ENCODE data around the gene KNTC1.
"Not testable (repeated sequence)": the region's sequence is repeated elsewhere in the genome, so short reads cannot be mapped to it uniquely, and the experiment has no call there.

KNTC1 gene

DNA sequence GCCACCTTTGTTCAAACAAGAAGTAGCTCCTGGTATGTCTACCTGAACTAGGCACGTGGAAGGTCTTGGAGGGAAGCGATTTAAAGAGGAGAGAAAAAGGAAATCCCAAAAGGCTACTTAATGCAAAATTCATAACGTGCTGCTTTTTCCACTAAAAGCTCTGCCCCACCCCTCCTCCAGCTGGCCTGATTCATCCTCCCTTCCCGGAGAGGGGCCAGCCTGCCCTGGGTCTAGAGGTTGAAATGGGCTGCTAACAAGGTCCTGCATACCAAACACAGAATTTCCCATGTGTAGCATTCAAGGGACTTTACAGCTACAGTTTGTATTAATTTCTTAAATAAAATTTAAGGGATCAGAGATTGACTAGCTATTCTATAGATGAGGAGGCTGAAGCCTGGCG, 83.2 kb downstream of the KNTC1 start:
- H3K27ac ChIP-seq (ENCODE audit: low read depth, low read length) = no peak overlapping the region
- no peak overlapping the region for H3K9ac ChIP-seq (ENCODE audit: low read length)
- no peaks in the 10 kb centered on the region for H3K36me3 ChIP-seq (ENCODE audit: insufficient read depth, low read length)
- H3K4me3 ChIP-seq (ENCODE audit: low read depth in 1 of 2, low read length in 2 of 2) = no peak overlapping the region
- no peaks in the 10 kb centered on the region for H3K9me3 ChIP-seq (ENCODE audit: low read length)
- no peaks in the 10 kb centered on the region for H3K4me1 ChIP-seq (ENCODE audit: insufficient read depth, low read length)
- no peaks in the 10 kb centered on the region for H3K27me3 ChIP-seq (ENCODE audit: control insufficient read depth in 1 of 2, insufficient read depth in 2 of 2, low read length in 2 of 2)

DNA sequence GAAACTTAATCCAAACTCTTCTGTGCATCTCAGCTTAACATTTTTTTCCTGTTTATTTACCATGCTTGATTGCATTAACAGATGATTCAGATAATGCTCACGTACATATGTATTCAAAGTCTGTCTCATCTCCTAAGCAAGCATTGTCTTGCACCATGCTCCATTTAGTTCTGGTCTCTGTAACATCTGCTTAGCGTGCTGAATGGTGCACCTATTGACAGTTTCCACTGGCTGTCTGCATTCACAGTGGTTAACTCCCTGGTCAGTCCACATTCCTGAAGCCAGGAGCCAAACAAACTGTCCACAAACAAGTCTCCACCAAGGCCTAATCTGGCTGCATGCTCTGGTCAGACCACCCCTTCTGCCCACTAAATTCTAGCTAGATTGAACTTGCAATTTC, 83.9 kb downstream of the KNTC1 start:
- Histone ChIP-seq H3K27ac (ENCODE audit: low read depth, low read length) (no peak overlapping the region), H3K4me1 (ENCODE audit: insufficient read depth, low read length) (no peaks in the 10 kb centered on the region), H3K27me3 (ENCODE audit: control insufficient read depth in 1 of 2, insufficient read depth in 2 of 2, low read length in 2 of 2) (no peaks in the 10 kb centered on the region), H3K4me3 (ENCODE audit: low read depth in 1 of 2, low read length in 2 of 2) (no peak overlapping the region), H3K9me3 (ENCODE audit: low read length) (no peaks in the 10 kb centered on the region), H3K36me3 (ENCODE audit: insufficient read depth, low read length) (no peaks in the 10 kb centered on the region), H3K9ac (ENCODE audit: low read length) (no peak overlapping the region)

DNA sequence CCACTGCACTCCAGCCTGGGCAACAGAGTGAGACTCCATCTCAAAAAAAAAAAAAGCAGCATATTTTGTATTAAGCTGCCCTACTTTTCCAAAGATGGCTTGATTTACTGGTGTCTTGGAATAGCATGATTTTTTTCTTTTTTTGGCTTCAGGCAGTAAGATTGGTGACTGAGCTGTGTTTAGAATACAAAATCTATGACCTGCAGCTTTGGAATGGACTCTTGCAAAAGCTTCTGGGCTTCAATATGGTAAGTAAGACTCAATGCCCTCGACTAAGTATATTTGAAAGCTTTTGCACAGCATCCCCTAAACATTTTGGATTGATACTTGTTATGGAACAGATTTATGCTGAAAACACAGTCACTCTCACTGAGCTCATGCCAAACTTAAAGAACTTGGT, 87.8 kb downstream of the KNTC1 start:
- Histone ChIP-seq H3K9me3 (ENCODE audit: low read length) (no peaks in the 10 kb centered on the region), H3K4me3 (ENCODE audit: low read depth in 1 of 2, low read length in 2 of 2) (no peak overlapping the region), H3K36me3 (ENCODE audit: insufficient read depth, low read length) (no peaks in the 10 kb centered on the region), H3K27ac (ENCODE audit: low read depth, low read length) (no peak overlapping the region), H3K4me1 (ENCODE audit: insufficient read depth, low read length) (no peaks in the 10 kb centered on the region), H3K27me3 (ENCODE audit: control insufficient read depth in 1 of 2, insufficient read depth in 2 of 2, low read length in 2 of 2) (no peaks in the 10 kb centered on the region), H3K9ac (ENCODE audit: low read length) (no peak overlapping the region)

- H3K9ac ChIP-seq (ENCODE audit: low read length) = no peak overlapping the region
- no peaks in the 10 kb centered on the region for H3K4me1 ChIP-seq (ENCODE audit: insufficient read depth, low read length)
Observed at GRCh38 chr12:122615780-122616179, 88.7 kb downstream of the KNTC1 start.

GRCh38 chr12:122635471-122635870, 108.4 kb downstream of the KNTC1 start:
- H3K4me1 ChIP-seq (ENCODE audit: insufficient read depth, low read length) = no peaks in the 10 kb centered on the region
- H3K27me3 ChIP-seq (ENCODE audit: control insufficient read depth in 1 of 2, insufficient read depth in 2 of 2, low read length in 2 of 2) = no peaks in the 10 kb centered on the region
- no peak overlapping the region for H3K4me3 ChIP-seq (ENCODE audit: low read depth in 1 of 2, low read length in 2 of 2)
- H3K36me3 ChIP-seq (ENCODE audit: insufficient read depth, low read length) = no peaks in the 10 kb centered on the region
- H3K27ac ChIP-seq (ENCODE audit: low read depth, low read length) = no peak overlapping the region
- H3K9me3 ChIP-seq (ENCODE audit: low read length) = no peaks in the 10 kb centered on the region
- H3K9ac ChIP-seq (ENCODE audit: low read length) = no peak overlapping the region

More at GRCh38 chr12:122615780-122616179, 88.7 kb downstream of the KNTC1 start:
- no peaks in the 10 kb centered on the region for H3K36me3 ChIP-seq (ENCODE audit: insufficient read depth, low read length)
- H3K27me3 ChIP-seq (ENCODE audit: control insufficient read depth in 1 of 2, insufficient read depth in 2 of 2, low read length in 2 of 2) = no peaks in the 10 kb centered on the region
- no peaks in the 10 kb centered on the region for H3K9me3 ChIP-seq (ENCODE audit: low read length)
- H3K27ac ChIP-seq (ENCODE audit: low read depth, low read length) = no peak overlapping the region
- no peak overlapping the region for H3K4me3 ChIP-seq (ENCODE audit: low read depth in 1 of 2, low read length in 2 of 2)

- Histone ChIP-seq H3K27ac (ENCODE audit: low read depth, low read length) (no peak overlapping the region), H3K9me3 (ENCODE audit: low read length) (no peaks in the 10 kb centered on the region), H3K9ac (ENCODE audit: low read length) (no peak overlapping the region), H3K27me3 (ENCODE audit: control insufficient read depth in 1 of 2, insufficient read depth in 2 of 2, low read length in 2 of 2) (no peaks in the 10 kb centered on the region), H3K4me3 (ENCODE audit: low read depth in 1 of 2, low read length in 2 of 2) (no peak overlapping the region), H3K4me1 (ENCODE audit: insufficient read depth, low read length) (no peaks in the 10 kb centered on the region), H3K36me3 (ENCODE audit: insufficient read depth, low read length) (no peaks in the 10 kb centered on the region)
Observed at GRCh38 chr12:122643207-122643805, 116.3 kb downstream of the KNTC1 start.

GRCh38 chr12:122646517-122647217, 119.6 kb downstream of the KNTC1 start:
- Histone ChIP-seq H3K27me3 (ENCODE audit: control insufficient read depth in 1 of 2, insufficient read depth in 2 of 2, low read length in 2 of 2) (no peaks in the 10 kb centered on the region), H3K4me1 (ENCODE audit: insufficient read depth, low read length) (no peaks in the 10 kb centered on the region), H3K36me3 (ENCODE audit: insufficient read depth, low read length) (no peaks in the 10 kb centered on the region), H3K4me3 (ENCODE audit: low read depth in 1 of 2, low read length in 2 of 2) (no peak overlapping the region), H3K9ac (ENCODE audit: low read length) (no peak overlapping the region), H3K9me3 (ENCODE audit: low read length) (no peaks in the 10 kb centered on the region), H3K27ac (ENCODE audit: low read depth, low read length) (no peak overlapping the region)

- Histone ChIP-seq H3K27ac (ENCODE audit: low read depth, low read length) (no peak overlapping the region), H3K9me3 (ENCODE audit: low read length) (no peaks in the 10 kb centered on the region), H3K27me3 (ENCODE audit: control insufficient read depth in 1 of 2, insufficient read depth in 2 of 2, low read length in 2 of 2) (no peaks in the 10 kb centered on the region), H3K9ac (ENCODE audit: low read length) (no peak overlapping the region), H3K4me1 (ENCODE audit: insufficient read depth, low read length) (no peaks in the 10 kb centered on the region), H3K4me3 (ENCODE audit: low read depth in 1 of 2, low read length in 2 of 2) (no peak overlapping the region), H3K36me3 (ENCODE audit: insufficient read depth, low read length) (no peaks in the 10 kb centered on the region)
Observed at GRCh38 chr12:122651520-122652224, 124.6 kb downstream of the KNTC1 start.

DNA sequence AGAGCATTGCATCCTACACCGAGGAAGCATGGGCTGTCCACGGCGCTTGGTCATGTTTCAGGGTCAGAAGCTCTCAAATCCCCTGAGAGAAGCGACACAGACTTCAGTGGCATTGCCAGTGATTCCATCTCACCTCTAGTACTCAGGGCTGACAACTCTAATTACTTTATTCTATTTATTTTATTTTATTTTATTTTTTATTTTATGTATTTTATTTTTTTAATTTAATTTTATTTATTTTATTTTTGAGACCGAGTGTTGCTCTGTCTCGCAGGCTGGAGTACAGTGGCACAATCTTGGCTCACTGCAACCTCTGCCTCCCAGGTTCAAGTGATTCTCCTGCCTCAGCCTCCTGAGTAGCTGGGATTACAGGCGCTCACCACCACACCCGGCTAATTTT, 126.2 kb downstream of the KNTC1 start:
- H3K4me3 ChIP-seq (ENCODE audit: low read depth in 1 of 2, low read length in 2 of 2); H3K4me1 ChIP-seq (ENCODE audit: insufficient read depth, low read length); H3K27ac ChIP-seq (ENCODE audit: low read depth, low read length); H3K9me3 ChIP-seq (ENCODE audit: low read length); H3K27me3 ChIP-seq (ENCODE audit: control insufficient read depth in 1 of 2, insufficient read depth in 2 of 2, low read length in 2 of 2); H3K36me3 ChIP-seq (ENCODE audit: insufficient read depth, low read length); H3K9ac ChIP-seq (ENCODE audit: low read length): not testable (repeated sequence)

- no peaks in the 10 kb centered on the region for H3K36me3 ChIP-seq (ENCODE audit: insufficient read depth, low read length)
- H3K27me3 ChIP-seq (ENCODE audit: control insufficient read depth in 1 of 2, insufficient read depth in 2 of 2, low read length in 2 of 2) = no peaks in the 10 kb centered on the region
- no peaks in the 10 kb centered on the region for H3K9me3 ChIP-seq (ENCODE audit: low read length)
- no peak overlapping the region for H3K27ac ChIP-seq (ENCODE audit: low read depth, low read length)
- H3K4me1 ChIP-seq (ENCODE audit: insufficient read depth, low read length) = no peaks in the 10 kb centered on the region
- no peak overlapping the region for H3K4me3 ChIP-seq (ENCODE audit: low read depth in 1 of 2, low read length in 2 of 2)
- H3K9ac ChIP-seq (ENCODE audit: low read length) = no peak overlapping the region
Observed at GRCh38 chr12:122656298-122656697, 129.2 kb downstream of the KNTC1 start.

- H3K4me3 ChIP-seq (ENCODE audit: low read depth in 1 of 2, low read length in 2 of 2) = no peak overlapping the region
- H3K27ac ChIP-seq (ENCODE audit: low read depth, low read length) = no peak overlapping the region
- no peaks in the 10 kb centered on the region for H3K4me1 ChIP-seq (ENCODE audit: insufficient read depth, low read length)
- H3K9ac ChIP-seq (ENCODE audit: low read length) = no peak overlapping the region
- H3K36me3 ChIP-seq (ENCODE audit: insufficient read depth, low read length) = no peaks in the 10 kb centered on the region
- H3K9me3 ChIP-seq (ENCODE audit: low read length) = no peaks in the 10 kb centered on the region
- H3K27me3 ChIP-seq (ENCODE audit: control insufficient read depth in 1 of 2, insufficient read depth in 2 of 2, low read length in 2 of 2) = no peaks in the 10 kb centered on the region
Observed at GRCh38 chr12:122659579-122659978, 132.5 kb downstream of the KNTC1 start.
